Measurements from ENCODE around the gene ANKRD12.

- TF ChIP-seq POLR2A (IDR thresholded peaks at IDR 0.05) (no peak), CTCF (IDR thresholded peaks at IDR 0.05) (no peak)
Measured at GRCh38 chr18:9101730-9102507, 34.7 kb upstream of the ANKRD12 start.

Data from Peyer's patch (tissue), 4 donors.